Glutamatergic neuron (in vitro differentiated cells): ENCODE measurements around the gene TLR1. TPM values are rescaled to one million over a fixed set of nuclear protein-coding genes. Genes with fewer than 3 reads are reported as not detected.

ENCODE experiments used
- DNase-seq: peaks from one replicate; pipeline ENCODE4 v3.0.0; 2022
- H3K27ac Mint-ChIP-seq: one replicate; pipeline ENCODE4 v1.8.0; 2020; ENCODE audit warnings: mild to moderate bottlenecking, mixed read lengths, inconsistent platforms; ENCODE audit not compliant: unreplicated experiment
- H3K27me3 Mint-ChIP-seq: one replicate; pipeline ENCODE4 v1.8.0; 2020; ENCODE audit warnings: mild to moderate bottlenecking, moderate library complexity, mixed read lengths, inconsistent platforms; ENCODE audit not compliant: unreplicated experiment
- H3K36me3 Mint-ChIP-seq: one replicate; pipeline ENCODE4 v1.8.0; 2020; ENCODE audit warnings: mild to moderate bottlenecking, mixed read lengths, inconsistent platforms; ENCODE audit not compliant: unreplicated experiment
- H3K4me1 Mint-ChIP-seq: one replicate; pipeline ENCODE4 v1.8.0; 2020; ENCODE audit warnings: mild to moderate bottlenecking, low read depth, mixed read lengths, inconsistent platforms; ENCODE audit not compliant: unreplicated experiment
- H3K4me3 Mint-ChIP-seq: one replicate; pipeline ENCODE4 v1.8.0; 2020; ENCODE audit warnings: mild to moderate bottlenecking, mixed read lengths, inconsistent platforms; ENCODE audit not compliant: unreplicated experiment
- H3K9me3 Mint-ChIP-seq: one replicate; pipeline ENCODE4 v1.8.0; 2020; ENCODE audit warnings: mild to moderate bottlenecking, moderate library complexity, mixed read lengths, inconsistent platforms; ENCODE audit not compliant: unreplicated experiment
- total RNA-seq: library from RNA; stranded (reverse); fragmentation: NEBNext Ultra II Directional; extraction: Animal tissue kit (Norgen Biotek cat#: 25700); gene quantifications from one replicate; pipeline ENCODE4 v1.2.1, GENCODE V29; 2021; ENCODE audit not compliant: unreplicated experiment
- TF ChIP-seq, protein P1 (sequence below): fragments of 200-600 bp; sonication (generic); IDR thresholded peaks from one replicate; pipeline ENCODE4 v1.5.0; 2021; ENCODE audit not compliant: partially characterized antibody, unreplicated experiment

The TLR1 gene
- total RNA-seq, 1 donor from 2014 or later: not detected

DNA sequence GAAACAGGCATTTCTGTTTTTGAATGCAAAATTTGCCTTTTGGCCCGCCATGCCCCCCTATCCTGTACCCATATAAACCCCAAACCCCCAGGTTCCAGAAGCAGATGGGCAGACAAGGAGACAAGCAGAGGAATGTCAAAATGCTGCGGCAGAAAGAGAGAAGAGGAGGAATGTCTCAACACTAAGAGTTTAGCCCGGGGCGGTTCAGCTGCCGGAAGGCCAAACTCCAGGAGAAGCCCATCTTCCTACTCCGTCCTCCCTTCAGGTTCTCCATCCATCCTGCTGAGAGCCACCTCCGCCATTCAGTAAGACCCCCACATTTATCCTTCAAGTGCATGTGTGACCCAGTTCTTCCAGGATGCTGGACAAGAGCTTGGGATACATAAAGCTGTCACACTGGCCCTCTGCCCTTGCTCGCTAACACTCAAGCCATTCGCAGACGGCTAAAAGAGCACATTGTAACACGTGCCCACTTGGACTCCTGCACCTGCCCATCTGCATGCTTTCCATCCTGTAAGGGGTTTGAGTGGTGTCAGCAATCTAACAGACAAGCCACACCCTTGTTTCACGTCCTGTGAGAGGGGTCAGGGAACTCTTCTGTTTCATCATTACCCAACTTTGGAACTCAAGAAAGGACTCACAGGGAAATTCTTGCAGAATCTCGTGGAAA lies 53.1 kb downstream of the TLR1 start:
- no peak overlapping the region for H3K4me3 Mint-ChIP-seq
- H3K4me1 Mint-ChIP-seq: peaks cover 6% of the 10 kb centered on the region
- H3K9me3 Mint-ChIP-seq: peaks cover 7% of the 10 kb centered on the region
- TF ChIP-seq, protein P1, sequence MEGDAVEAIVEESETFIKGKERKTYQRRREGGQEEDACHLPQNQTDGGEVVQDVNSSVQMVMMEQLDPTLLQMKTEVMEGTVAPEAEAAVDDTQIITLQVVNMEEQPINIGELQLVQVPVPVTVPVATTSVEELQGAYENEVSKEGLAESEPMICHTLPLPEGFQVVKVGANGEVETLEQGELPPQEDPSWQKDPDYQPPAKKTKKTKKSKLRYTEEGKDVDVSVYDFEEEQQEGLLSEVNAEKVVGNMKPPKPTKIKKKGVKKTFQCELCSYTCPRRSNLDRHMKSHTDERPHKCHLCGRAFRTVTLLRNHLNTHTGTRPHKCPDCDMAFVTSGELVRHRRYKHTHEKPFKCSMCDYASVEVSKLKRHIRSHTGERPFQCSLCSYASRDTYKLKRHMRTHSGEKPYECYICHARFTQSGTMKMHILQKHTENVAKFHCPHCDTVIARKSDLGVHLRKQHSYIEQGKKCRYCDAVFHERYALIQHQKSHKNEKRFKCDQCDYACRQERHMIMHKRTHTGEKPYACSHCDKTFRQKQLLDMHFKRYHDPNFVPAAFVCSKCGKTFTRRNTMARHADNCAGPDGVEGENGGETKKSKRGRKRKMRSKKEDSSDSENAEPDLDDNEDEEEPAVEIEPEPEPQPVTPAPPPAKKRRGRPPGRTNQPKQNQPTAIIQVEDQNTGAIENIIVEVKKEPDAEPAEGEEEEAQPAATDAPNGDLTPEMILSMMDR: no peak
- no peak for DNase-seq
- peaks cover 20% of the 10 kb centered on the region for H3K36me3 Mint-ChIP-seq
- no peak overlapping the region for H3K27ac Mint-ChIP-seq
- H3K27me3 Mint-ChIP-seq: peaks cover 1% of the 10 kb centered on the region

DNA sequence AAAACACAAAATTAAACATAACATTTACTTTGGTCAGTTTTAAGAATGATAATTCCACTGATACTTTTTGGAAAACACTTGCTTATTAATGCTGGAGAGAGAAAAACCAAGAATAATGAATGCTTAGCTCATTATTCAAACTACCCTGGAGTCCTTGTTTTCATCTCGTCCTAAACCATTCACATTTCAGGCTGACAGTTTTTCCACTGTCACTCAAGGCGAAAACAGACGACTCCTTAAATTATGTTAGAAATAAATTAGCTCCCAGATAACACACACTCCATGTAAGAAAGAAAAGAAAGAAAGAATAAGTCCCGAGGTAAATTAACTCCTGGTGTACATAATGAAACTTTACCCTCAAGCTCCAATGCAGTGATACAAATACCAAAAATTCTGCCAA lies 55.3 kb downstream of the TLR1 start:
- Mint-ChIP-seq H3K4me3 (no peak overlapping the region), H3K36me3 (peaks cover 20% of the 10 kb centered on the region), H3K4me1 (peaks cover 6% of the 10 kb centered on the region), H3K27me3 (peaks cover 1% of the 10 kb centered on the region), H3K9me3 (peaks cover 7% of the 10 kb centered on the region), H3K27ac (no peak overlapping the region)
- TF ChIP-seq, protein P1: no peak
- no peak for DNase-seq

DNA sequence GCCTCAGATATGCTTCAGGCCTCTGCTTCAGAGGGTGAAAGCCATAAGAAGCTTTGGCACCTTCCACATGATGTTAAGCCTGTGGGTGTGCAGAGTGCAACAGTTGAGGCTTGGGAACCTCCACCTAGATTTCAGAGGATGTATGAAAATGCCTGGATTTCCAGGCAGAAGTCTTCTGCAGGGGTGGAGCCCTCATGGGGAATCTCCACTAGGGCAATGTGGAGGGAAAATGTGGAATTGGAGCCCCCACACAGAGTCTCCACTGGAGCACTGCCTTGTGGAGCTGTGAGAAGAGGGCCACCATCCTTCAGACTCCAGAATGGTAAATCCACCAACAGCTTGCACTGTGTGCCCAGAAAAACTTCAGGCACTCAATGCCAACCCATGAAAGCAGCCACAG lies 57.0 kb downstream of the TLR1 start:
- no peak for DNase-seq
- Mint-ChIP-seq H3K9me3 (peaks cover 9% of the 10 kb centered on the region), H3K27me3 (peaks cover 4% of the 10 kb centered on the region), H3K36me3 (peaks cover 20% of the 10 kb centered on the region), H3K4me3 (no peak overlapping the region), H3K27ac (no peak overlapping the region), H3K4me1 (peaks cover 13% of the 10 kb centered on the region)
- TF ChIP-seq, protein P1: no peak

Other genes starting within 250 kb of the TLR1 start
- 38.4 TPM for gene KLF3, start 140.6 kb downstream of the TLR1 start, total RNA-seq
- gene TLR10, start 21.8 kb downstream of the TLR1 start, total RNA-seq: not detected
- not detected for gene TLR6, start 52.0 kb upstream of the TLR1 start, total RNA-seq
- 1.0 TPM for gene FAM114A1, start 63.0 kb upstream of the TLR1 start, total RNA-seq
- gene TMEM156, start 227.6 kb upstream of the TLR1 start, total RNA-seq: not detected